Pancreas (tissue), 10 donors: ENCODE data around the gene SDC4. TPM values are rescaled to one million over a fixed set of nuclear protein-coding genes. Genes with fewer than 3 reads are reported as not detected.

Source experiments
- ATAC-seq, 4 donors: fragments of 200-7000 bp; cut with Tn5 transposase; one replicate each; pipeline versions ENCODE4 v1.8.0 to v1.9.1; 2020; ENCODE audit warnings: mild to moderate bottlenecking in 4 of 4, moderate library complexity in 4 of 4
- DNase-seq, 6 donors: peaks; one replicate each; pipeline ENCODE4 v3.0.0-alpha.2; 2020
- FAIRE-seq: peaks from 2 replicates; lab custom pipeline; 2012; peaks lifted over from hg19 to GRCh38; lab: Jason Lieb, UNC
- H3K27ac ChIP-seq, 4 donors: fragments of 200-600 bp; sonication (generic); 1 replicate in 3 of 4; 2 replicates in 1 of 4; pipeline versions ENCODE4 v1.5.0 to v1.8.0; 2020
- H3K27me3 ChIP-seq, 4 donors: fragments of 200-600 bp; one replicate each; pipeline ENCODE4 v1.8.0; 2021
- H3K36me3 ChIP-seq, 3 donors: fragments of 200-600 bp; sonication (generic) in 1 of 3; one replicate each; pipeline versions ENCODE4 v1.5.0 to v1.8.0; 2020 to 2021
- H3K4me1 ChIP-seq, 3 donors: fragments of 200-600 bp; one replicate each; pipeline ENCODE4 v1.8.0; 2021
- H3K4me3 ChIP-seq, 4 donors: fragments of 200-600 bp; sonication (generic) in 2 of 4; one replicate each; pipeline versions ENCODE4 v1.5.0 to v1.8.0; 2020 to 2021
- H3K9me3 ChIP-seq, 4 donors: fragments of 200-600 bp; one replicate each; pipeline ENCODE4 v1.8.0; 2021
- WGBS, 2 donors: extraction: QIAGEN DNeasy Blood & Tissue Kit; methylation state at CpG; one replicate each; pipeline ENCODE4 v1.1.7; 2013; 5-methylcytosine and 5-hydroxymethylcytosine counted together
- intact Hi-C, 3 donors: fragments of 100-400 bp; cut with DNase I; formaldehyde crosslinking; loops; one replicate each; pipeline versions ENCODE4 v1.11.1 to v1.14.2; 2022
- polyA plus RNA-seq, 2 donors: library from polyadenylated mRNA; stranded (reverse); fragments of 200-250 nt; gene quantifications; one replicate each; pipeline ENCODE4 v1.2.3, GENCODE V29; 2013
- total RNA-seq, 6 donors: library from RNA; stranded (reverse); fragmentation: NEBNext Ultra II Directional in 4 of 6; extraction: Animal tissue kit (Norgen Biotek cat#: 25700) in 4 of 6; gene quantifications; one replicate each; pipeline versions ENCODE4 v1.2.1 to v1.2.4, GENCODE V29; 2021 to 2023
- TF ChIP-seq, protein P1 (sequence below), 4 donors: fragments of 200-600 bp; sonication (generic) in 3 of 4; IDR thresholded peaks; one replicate each; pipeline versions ENCODE4 v1.5.0 to v1.8.0; 2021; ENCODE audit warnings: antibody characterized with exemption in 4 of 4
- donor health status: healthy with polysubstance abuse.
- donor health status: DM: no; HTN: no; CAD: no; lungs with moderate emphysema.
- donor health status: DM: no; HTN: no; CAD: no.
- donor health status: control.
- donor health status: control.
- donor health status: Bipolar disorder and iron deficiency.
- donor health status: DM: yes; HTN: yes; CAD: no.
- donor health status: DM: no; HTN: no; CAD: no.
- donor health status: DM: no; HTN: no; CAD: no.
- donor health status: DM: yes; HTN: yes; CAD: no.

SDC4 gene
- total and polyA plus RNA-seq, 8 donors: 48.2 to 208 (median 55.0) TPM

DNA sequence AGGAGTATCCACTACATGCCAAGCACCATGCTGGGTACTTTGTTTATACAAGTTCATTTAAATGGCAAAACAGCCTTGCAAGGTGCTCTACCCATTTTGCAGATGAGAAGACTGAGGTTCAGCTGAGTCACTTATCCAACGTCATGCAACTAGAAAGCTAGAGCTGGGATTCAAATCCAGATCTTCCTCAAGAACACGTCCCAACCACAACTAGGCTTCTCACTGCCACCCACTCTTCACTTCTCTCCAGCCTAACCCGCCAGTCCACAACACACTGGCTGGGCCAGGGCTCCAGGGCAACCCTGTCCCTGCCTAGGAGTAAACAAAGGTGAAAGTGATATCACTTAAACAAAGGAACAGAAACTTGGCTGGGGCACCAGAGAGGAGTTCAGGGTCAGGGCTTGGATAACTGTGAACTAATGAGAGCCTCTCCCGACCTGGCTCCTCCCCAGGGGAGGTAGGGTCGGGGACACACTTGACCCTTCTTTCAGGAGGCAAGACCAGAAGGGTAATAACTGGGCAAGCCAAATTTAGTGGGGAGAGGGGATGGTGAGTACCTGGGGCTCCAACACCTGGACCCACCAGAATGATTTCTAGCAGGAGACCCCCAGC, 7.9 kb downstream of the SDC4 start:
- peak in 5 of 6 donors; percentile 77 to 89 (median 85) for DNase-seq
- intact Hi-C loops: no loop called here
- 9 to 11% methylated on average over 5 of the region's 5 CpGs for WGBS, 2 donors
- peaks cover 0 to 4% (median 0%) of the 10 kb centered on the region in 3 donors for H3K36me3 ChIP-seq
- peak; percentile 23 to 60 (median 38) for ATAC-seq
- TF ChIP-seq, protein P1, sequence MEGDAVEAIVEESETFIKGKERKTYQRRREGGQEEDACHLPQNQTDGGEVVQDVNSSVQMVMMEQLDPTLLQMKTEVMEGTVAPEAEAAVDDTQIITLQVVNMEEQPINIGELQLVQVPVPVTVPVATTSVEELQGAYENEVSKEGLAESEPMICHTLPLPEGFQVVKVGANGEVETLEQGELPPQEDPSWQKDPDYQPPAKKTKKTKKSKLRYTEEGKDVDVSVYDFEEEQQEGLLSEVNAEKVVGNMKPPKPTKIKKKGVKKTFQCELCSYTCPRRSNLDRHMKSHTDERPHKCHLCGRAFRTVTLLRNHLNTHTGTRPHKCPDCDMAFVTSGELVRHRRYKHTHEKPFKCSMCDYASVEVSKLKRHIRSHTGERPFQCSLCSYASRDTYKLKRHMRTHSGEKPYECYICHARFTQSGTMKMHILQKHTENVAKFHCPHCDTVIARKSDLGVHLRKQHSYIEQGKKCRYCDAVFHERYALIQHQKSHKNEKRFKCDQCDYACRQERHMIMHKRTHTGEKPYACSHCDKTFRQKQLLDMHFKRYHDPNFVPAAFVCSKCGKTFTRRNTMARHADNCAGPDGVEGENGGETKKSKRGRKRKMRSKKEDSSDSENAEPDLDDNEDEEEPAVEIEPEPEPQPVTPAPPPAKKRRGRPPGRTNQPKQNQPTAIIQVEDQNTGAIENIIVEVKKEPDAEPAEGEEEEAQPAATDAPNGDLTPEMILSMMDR (IDR thresholded peaks at IDR 0.05): no peak
- peak overlapping the region in 2 of 4 donors; percentile 84 to 92 for H3K4me3 ChIP-seq
- H3K27ac ChIP-seq: peak overlapping the region; percentile 87 to 98 (median 94)
- no peaks in the 10 kb centered on the region for H3K27me3 ChIP-seq
- peaks cover 61 to 79% (median 78%) of the 10 kb centered on the region in 3 donors for H3K4me1 ChIP-seq
- H3K9me3 ChIP-seq: no peaks in the 10 kb centered on the region
- no peak for FAIRE-seq

DNA sequence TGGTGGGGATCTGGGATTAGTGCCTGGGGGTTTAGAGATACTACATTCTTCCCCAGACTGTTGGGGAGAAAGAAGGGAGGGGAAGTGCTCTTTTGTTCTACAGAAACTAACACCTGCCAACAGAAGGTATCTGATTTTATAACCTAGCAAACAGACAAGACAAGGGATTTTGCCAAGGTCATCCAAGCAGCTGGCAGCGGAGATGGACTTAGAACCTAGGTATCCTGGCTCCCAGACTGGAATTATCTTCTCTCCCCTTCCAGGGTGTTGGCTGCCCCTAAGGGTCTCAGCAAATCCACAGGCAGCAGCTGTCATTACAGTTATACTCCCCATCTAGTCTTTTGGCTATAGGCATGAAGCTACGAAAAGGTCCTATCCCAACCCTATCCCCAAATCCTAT, 8.4 kb downstream of the SDC4 start:
- TF ChIP-seq, protein P1 (IDR thresholded peaks at IDR 0.05): no peak
- ATAC-seq: no peak
- WGBS, 2 donors: 36 to 50% methylated on average over 2 of the region's 2 CpGs
- intact Hi-C loops: no loop called here
- no peak for FAIRE-seq
- DNase-seq: no peak
- Histone ChIP-seq H3K4me3 (no peak overlapping the region), H3K4me1 (peaks cover 61 to 74% (median 72%) of the 10 kb centered on the region in 3 donors), H3K27me3 (no peaks in the 10 kb centered on the region), H3K36me3 (peaks cover 0 to 9% (median 0%) of the 10 kb centered on the region in 3 donors), H3K27ac (peak overlapping the region; percentile 87 to 98 (median 94)), H3K9me3 (no peaks in the 10 kb centered on the region)

DNA sequence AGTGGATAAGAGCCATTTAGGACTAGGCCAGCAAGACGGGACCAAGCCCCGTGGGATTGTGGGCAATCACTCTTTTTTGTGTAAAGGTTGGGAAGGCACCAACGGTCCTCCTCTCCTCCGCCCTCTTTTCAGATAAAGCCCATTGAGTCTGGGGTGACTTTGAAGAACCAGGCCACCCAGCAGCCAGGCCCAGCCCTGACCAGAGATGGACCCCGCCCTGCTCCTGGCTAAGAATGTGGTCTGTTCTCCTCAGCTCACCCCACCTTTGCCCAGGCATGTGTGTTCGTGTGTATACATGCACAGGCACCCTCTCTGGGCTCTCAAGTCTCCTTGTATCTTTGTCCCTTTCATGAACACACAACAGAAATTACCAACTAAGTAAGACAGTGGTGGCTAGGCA, 9.1 kb downstream of the SDC4 start:
- ATAC-seq (no peak), FAIRE-seq (no peak), DNase-seq (no peak)
- Histone ChIP-seq H3K36me3 (peaks cover 0 to 16% (median 0%) of the 10 kb centered on the region in 3 donors), H3K4me1 (peaks cover 60 to 69% (median 67%) of the 10 kb centered on the region in 3 donors), H3K27me3 (no peaks in the 10 kb centered on the region), H3K27ac (peak overlapping the region; percentile 87 to 98 (median 94)), H3K9me3 (no peaks in the 10 kb centered on the region), H3K4me3 (no peak overlapping the region)
- intact Hi-C loops: no loop called here
- 54 to 58% methylated on average over 6 of the region's 6 CpGs for WGBS, 2 donors
- TF ChIP-seq, protein P1 (IDR thresholded peaks at IDR 0.05): no peak

DNA sequence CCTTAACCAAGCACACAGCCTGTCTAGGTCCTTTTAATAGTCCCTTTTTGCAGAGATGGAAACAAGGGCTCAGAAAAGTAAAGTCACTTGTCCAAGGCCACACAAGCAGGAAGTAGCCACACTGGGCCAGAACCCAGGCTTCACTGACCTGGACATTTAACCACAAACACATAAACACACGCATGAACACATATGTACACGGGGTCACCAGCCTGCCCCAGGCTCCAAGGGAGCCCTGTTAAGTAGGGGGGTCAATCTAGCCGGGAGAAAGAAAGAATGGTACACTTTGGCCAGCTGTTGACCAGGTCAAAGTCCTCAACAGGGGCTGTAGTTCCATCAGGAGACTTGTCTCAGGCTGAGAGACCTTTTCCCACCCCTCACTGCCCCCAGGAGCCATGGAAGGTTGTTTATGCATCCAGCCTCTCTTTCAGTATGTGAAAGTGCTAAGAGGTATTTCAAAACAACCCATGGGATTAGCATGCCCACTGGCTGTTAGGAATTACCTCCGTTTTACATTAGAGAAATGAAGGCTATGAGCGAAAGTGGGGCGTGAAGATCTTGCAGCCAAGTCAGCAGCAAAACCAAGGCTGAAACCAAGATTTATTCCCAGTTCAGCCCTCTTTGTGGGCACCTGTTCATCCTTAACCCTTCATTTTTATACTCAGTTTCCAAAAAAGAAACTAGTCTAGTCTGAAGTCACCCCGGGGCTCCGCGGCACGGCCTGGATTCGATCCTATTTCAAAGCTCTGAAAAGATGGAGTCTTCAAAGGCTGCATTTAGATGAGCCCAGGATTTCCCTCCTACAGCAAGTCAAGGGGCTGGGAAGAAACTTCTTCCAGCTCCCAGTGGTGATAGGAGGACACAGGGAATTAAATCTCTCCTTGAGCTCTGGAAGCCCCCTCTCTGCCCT, 9.8 kb downstream of the SDC4 start:
- FAIRE-seq (no peak), ATAC-seq (peak in 1 of 4 donors; percentile 1), DNase-seq (no peak)
- H3K36me3 ChIP-seq: peaks cover 0 to 20% (median 0%) of the 10 kb centered on the region in 3 donors
- WGBS, 2 donors: 59 to 70% methylated on average over 11 of the region's 11 CpGs
- intact Hi-C loops: no loop called here
- peak overlapping the region in 2 of 4 donors; percentile 11 to 13 for H3K4me3 ChIP-seq
- TF ChIP-seq, protein P1 (IDR thresholded peaks at IDR 0.05): no peak
- H3K27me3 ChIP-seq: no peaks in the 10 kb centered on the region
- peak overlapping the region; percentile 87 to 98 (median 94) for H3K27ac ChIP-seq
- no peaks in the 10 kb centered on the region for H3K9me3 ChIP-seq
- peaks cover 55 to 64% (median 61%) of the 10 kb centered on the region in 3 donors for H3K4me1 ChIP-seq
